GM19467 (cell line): Measurements from ENCODE around the gene TRIM38.
"Not testable (repeated sequence)": the region's sequence is repeated elsewhere in the genome, so short reads cannot be mapped to it uniquely, and the experiment has no call there.

Experiments used
- ATAC-seq: cut with Tn5 transposase; IDR thresholded peaks from one replicate; pipeline ENCODE4 v1.9.1; 2021; ENCODE audit warnings: mild to moderate bottlenecking, moderate library complexity; ENCODE audit not compliant: unreplicated experiment

Gene TRIM38

GRCh38 chr6:25968769-25969168 lies 6.2 kb downstream of the TRIM38 start:
- ATAC-seq, result no peak

GRCh38 chr6:25971187-25971821 lies 8.7 kb downstream of the TRIM38 start:
- ATAC-seq, result no peak

- ATAC-seq, result no peak
Observed at GRCh38 chr6:25972128-25972527, 9.5 kb downstream of the TRIM38 start.

- ATAC-seq, result no peak
Observed at GRCh38 chr6:25972902-25973301, 10.3 kb downstream of the TRIM38 start.

GRCh38 chr6:25973923-25974555 lies 11.4 kb downstream of the TRIM38 start:
- ATAC-seq, result no peak

GRCh38 chr6:25975923-25976560 lies 13.4 kb downstream of the TRIM38 start:
- no peak for ATAC-seq

GRCh38 chr6:25980935-25981334 lies 18.3 kb downstream of the TRIM38 start:
- no peak for ATAC-seq

- ATAC-seq, result no peak
Observed at GRCh38 chr6:25981568-25982263, 19.1 kb downstream of the TRIM38 start.

- no peak for ATAC-seq
Observed at GRCh38 chr6:25984265-25984664, 21.7 kb downstream of the TRIM38 start.

- ATAC-seq, result no peak
Observed at GRCh38 chr6:25987845-25988244, 25.2 kb downstream of the TRIM38 start.

- no peak for ATAC-seq
Observed at GRCh38 chr6:25990172-25990873, 27.7 kb downstream of the TRIM38 start.

- ATAC-seq, result peak; percentile 39
Observed at GRCh38 chr6:25991785-25992412, 29.3 kb downstream of the TRIM38 start.

- peak; percentile 86 for ATAC-seq
Observed at GRCh38 chr6:25992413-25993340, 30.1 kb downstream of the TRIM38 start.

GRCh38 chr6:25993341-25993684 lies 30.7 kb downstream of the TRIM38 start:
- ATAC-seq, result not testable (repeated sequence)

- ATAC-seq, result no peak
Observed at GRCh38 chr6:25995507-25995906, 32.9 kb downstream of the TRIM38 start.

- no peak for ATAC-seq
Observed at GRCh38 chr6:25997921-25998320, 35.3 kb downstream of the TRIM38 start.

- ATAC-seq, result no peak
Observed at GRCh38 chr6:25998379-25998778, 35.8 kb downstream of the TRIM38 start.

- ATAC-seq, result not testable (repeated sequence)
Observed at GRCh38 chr6:25999225-25999624, 36.6 kb downstream of the TRIM38 start.

GRCh38 chr6:26000366-26001144 lies 38.0 kb downstream of the TRIM38 start:
- ATAC-seq, result no peak
